Measurements from ENCODE around the gene PLCL2. TPM values are rescaled to one million over a fixed set of nuclear protein-coding genes. Genes with fewer than 3 reads are reported as not detected.
"Not testable (repeated sequence)": the region's sequence is repeated elsewhere in the genome, so short reads cannot be mapped to it uniquely, and the experiment has no call there.

PLCL2 gene
- total RNA-seq, 1 donor from 2014 or later: 12.4 TPM

DNA sequence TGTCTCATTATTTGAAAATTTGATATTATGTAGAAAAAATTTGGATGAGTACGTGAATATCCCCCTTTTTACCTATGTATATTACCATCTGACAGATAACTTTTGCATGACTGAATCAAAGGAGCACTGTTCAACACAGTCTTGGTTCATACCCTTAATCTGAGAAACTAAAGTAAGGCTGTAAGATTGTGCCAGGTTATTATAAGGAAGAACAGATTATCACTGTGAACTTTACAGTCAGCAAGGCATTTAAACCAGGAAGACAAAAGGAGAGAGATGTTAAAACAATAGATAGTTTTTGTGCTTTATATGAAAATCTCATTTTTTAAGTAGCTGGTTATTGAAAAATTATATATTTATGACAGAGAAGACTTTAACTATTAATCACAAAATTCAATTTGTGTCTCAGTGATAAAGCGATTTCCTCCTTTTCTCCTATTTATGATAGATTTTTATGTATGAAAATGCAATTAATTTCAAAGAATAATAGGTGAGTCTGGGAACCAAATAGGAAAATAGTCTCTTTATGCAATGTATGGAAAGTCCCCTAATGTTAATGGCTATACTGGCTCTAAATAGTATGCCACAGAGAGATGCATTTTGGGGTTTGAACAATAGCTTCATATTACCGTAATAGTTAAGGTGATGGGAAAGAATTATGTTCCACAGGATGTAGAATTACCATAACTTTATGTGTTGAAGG, 33.4 kb downstream of the PLCL2 start:
- DNase-seq: no peak

DNA sequence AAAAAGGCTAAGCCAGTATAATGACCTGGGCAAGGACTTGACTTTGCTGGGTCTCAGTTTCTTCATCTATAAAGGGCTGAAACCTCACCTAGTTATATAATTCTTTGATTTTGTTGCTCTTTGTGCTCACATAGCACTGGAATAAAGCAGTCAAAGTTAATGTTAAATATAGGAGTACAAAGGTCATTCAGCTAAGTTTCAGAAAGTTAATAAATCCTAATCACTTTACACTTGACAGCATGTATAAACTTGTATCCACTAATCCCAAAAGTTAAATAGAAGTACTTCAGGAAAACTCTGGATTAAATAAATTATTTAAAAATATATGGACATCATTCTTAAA, 33.9 kb downstream of the PLCL2 start:
- DNase-seq: no peak

DNA sequence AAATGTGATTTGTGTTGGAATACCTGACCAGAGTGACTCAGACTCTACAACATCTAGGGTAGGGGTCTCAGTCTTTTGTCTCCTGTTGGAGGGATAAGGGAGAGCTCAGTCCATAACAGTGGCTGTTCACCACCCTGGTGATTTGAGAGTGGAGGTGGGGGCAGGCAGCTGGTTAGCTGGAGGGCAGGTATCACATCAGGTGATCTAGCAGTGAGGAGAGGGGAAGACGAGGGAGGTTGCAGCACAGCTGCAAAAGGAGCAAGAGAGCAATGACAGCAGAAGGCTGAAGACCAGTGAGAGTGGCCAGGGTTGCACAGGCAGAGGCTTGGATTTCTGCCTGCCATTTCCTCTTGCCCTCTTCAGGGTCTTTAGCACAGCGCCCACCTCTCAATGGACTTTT, 38.4 kb downstream of the PLCL2 start:
- no peak for DNase-seq

DNA sequence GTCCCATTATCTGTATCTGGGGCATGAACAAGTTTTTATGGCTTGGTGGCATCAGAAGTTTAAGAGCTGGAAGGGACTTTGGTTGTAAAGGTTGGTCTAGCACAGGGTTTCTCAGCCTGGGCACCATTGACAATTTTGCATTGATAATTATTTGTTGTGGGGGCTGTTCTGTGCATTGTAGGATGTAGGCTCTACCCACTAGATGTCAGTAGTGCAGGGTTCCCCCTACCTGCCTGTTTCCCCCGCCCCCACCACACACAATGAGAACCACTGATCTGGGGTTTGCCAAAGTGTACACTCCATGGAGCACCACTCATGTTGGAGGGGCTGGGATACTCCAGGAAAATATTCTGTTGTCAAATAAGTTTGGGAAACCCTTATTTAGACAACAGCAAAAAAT, 42.7 kb downstream of the PLCL2 start:
- DNase-seq: no peak

DNA sequence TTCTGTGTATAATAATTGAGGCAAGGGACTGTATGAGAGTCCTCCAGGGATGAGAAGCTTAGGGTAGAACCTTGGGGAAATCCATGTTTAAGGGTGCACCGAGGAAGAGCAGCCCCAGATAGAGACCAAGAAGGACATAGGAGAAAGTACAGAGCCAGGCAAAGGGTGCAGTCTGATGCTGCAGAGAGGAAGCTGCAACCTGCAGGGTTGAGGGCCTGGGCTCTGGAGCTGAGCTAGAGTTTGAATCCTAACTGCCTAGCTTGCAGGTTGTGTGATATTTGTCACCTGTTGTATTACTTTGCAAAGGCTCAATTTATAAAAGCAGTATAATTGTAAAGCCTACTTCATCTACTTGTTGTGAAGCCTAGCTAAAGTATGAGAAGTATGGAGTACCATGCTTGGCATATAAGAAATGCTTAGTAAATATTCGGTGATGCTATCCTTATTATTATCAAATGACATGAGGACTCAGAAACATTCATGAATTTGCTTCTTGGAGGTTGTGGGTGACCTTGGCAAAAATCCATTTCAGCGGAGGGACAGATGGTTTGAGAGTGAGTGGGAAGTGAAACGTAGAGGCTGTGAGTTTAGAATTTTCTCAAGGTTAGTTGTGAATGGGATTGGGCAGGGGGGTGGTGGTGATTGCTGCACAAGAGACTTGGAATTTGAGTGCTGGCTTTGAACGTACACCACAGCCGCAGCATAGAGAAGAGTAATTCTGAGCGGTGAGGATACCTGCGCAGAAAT, 43.8 kb downstream of the PLCL2 start:
- no peak for DNase-seq

DNA sequence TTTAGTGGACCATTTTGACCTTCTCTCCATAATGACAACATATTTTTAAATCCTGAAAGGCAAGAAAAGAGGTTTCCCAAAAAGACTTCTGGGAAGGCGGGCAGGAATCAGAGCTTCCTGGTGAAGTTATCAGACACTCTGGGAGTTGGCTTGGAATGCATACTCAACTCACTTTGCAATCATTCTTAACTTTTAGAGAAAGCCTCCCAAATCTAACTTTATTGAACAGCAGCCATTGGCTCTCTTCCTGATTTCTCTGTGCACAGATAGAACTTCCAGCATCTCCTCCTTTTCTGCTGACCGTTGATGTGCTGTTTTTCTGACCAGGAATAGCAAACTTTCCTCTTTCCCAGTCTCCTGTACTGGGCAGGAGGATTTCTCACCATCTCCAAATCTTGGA, 44.6 kb downstream of the PLCL2 start:
- DNase-seq: no peak

DNA sequence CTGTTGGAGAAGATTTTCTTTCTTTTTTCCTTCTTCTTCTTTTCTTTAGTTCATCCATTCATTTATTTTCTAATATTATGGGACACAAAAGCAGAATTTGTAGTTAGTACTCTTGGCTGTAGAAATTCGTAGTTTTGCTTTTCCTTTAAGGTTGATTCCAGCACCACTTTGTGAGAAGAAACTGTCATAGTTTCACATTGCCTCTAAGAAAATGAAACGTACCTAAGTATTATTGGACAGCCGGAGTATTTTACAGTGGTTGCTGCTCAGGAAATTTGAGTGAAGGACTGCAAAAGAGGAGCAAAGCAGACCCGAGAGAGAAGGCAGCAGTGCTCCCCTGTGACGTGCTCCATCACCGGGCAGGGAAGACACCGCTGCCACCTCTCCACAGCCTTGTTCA, 48.1 kb downstream of the PLCL2 start:
- DNase-seq: no peak

DNA sequence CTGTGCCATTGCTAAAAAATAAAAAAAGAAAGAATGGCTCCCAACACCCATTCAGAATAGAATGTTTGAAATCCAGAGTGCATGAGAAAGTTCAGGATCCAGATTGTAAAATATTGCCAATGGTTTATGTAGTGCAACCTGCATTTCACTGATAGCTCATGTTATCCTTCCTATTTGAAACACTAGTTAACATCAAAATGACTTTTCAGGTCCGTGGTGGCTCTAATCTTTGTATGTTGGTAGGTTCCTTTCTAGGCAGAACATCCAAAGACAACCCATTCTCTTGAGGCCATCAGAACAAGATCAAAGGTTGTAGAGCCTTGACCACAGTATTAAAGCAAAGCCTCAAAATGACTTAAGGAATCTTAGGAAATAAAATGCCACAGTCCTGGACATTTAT, 51.0 kb downstream of the PLCL2 start:
- no peak for DNase-seq

DNA sequence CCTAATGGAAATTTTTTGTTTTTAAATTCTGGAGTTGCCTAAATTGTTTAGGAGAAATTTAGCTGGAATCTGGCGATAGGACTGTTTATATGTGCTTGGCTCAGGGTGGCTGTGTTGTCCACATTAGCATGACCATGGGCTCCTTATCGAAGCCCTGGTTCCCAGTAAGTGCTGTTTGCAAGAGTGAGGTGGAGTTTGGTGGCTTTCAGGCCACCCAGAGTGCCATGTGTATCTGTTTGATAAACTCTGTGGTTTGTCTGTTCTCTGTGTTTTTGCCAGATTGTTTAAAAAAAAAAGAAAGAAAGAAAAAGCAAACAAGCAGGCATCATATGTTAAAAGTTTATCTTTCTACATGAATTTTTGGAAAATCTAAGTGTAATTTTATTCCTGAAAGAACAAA, 51.5 kb downstream of the PLCL2 start:
- DNase-seq: no peak

DNA sequence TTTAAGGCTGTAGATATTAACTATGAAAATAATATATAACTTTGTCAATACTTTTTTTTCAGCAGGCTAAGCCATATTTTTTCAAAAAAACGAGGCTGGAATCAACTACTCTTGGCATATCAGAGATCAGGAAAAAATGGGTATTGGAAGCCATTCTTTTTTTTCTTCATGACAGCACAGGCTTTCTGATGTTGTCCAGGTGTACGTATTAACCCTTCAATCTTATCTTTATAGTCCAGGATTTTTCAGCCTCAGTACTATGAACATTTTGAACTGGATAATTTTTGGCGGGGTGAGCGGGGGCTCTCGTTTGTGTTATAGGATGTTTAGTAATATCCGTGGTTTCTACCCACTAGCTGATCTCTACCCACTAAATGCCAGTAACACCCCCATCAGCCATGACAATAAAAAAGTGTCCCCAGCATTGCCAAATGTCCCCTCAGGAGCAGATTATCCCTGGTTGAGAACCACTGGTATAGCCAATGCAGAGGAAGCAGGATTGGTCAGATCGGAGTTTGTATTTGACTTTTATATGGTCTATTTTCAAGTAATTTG, 52.0 kb downstream of the PLCL2 start:
- no peak for DNase-seq

DNA sequence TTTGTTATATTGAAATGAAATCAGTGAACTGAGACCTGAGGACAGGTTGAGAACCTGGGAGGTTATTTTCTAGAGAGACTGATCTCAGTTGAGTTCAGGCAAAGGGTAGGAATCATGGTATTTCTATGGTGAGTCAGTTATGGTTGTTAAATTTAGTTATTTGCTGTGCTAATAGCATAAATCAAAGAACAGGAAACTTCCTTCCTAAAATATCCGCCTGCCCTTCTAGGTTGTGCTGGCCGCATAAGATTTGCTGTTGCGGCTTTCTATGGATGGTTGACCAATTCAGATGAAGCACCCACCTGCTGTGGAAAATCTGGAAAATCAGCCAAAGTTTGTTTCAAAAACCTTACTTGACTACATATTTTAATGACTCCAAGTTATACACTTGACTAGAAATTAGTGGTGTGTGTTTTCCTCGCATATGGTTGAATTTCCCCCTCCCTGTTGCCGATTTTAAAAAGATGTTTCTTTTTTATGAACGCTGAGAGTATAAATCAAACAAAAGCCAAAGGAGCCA, 52.6 kb downstream of the PLCL2 start:
- DNase-seq: no peak

DNA sequence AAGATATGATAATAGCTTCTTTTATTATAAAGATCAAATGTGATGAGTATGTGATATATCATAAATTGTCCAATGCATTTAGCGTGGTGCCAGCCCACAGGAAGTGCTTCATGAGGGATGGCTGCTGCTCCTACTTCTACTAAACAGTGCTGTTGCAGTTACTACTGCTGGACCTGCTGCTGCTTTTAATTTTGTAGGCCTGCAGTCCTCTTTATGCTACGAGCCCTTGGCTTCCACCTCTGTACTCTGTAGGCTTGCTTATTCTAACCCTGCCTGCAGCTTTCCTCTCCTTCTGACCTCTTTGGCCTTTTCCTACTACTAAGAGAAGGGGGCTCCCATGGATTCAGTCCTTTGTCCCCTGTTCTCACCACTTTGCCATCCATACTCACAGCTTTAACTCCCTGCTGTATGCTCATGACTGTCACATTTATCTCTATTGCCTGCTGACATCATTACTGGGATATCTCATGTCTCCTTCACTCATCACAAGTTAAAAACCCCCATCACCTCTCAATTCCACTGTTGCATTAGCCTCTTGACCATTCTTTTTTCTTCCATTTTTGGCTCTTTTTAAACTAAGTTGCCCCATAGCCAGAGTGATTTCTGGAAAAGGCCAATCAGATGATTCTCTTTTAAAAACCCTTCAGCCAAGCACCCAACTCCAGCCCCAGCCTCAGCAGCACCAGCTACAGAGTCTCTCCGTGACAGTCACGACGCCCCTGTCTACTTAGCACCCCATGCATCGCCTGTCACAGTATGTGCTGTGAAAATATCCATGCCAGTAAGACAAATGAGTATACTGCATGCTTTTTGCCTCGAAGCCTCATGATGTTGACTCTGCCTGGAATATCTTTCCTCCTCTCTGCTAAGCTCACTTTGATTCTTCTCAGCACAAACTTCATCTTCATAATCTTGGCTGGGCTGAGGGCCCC, 56.3 kb downstream of the PLCL2 start:
- DNase-seq: no peak

DNA sequence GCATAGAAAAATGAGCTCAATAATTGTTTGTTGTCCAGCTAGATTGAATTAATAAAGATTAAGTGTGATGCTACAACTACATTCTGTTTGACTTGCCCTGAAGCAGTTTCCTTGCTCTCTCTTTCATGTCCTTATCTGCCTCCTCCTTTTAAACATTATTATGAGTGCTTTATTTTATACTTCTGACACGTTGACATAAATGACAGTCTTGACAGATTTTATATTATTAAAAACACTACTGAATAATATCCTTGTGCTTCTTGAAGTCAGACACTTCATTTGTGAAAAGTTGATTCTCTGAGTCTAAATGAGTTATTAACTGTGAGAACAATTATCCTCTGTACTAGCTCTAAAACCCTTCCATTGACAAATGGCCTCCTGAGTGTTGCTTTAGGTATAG, 58.2 kb downstream of the PLCL2 start:
- no peak for DNase-seq

DNA sequence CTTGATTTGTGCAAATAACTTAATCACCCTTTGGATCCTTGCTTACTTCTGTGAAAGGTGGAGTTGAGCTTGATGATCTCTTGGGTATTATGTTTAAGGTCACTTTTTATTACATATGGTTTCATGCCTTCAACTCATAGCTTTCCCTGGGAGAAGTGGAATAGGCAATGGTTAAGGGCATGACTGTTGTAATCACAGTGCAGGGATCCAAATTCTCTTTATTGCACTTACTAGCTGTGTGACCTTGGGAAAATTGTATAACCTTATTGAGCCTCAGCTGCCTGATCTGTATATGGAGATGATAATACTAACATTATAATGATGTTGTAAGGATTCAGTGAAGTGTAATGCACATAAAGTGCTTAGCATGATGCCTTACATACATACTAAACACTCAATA, 59.1 kb downstream of the PLCL2 start:
- no peak for DNase-seq

DNA sequence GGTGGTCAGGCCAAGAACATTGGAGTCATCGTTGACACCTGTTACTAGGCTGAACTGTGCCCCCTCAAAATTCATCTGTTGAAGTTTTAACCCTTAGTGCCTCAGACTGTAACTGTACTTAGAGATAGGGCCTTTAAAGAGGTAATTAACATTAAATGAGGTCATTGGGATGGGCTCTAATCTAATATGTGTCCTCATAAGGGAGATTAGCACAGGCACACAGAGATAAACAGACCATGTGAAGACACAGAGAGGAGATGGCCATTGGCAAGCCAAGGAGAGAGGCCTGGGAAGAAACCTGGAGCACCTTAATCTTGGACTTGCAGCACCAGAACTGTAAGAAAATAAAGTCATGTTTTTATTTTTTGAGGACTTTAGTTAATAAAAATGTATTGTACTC, 59.6 kb downstream of the PLCL2 start:
- no peak for DNase-seq

DNA sequence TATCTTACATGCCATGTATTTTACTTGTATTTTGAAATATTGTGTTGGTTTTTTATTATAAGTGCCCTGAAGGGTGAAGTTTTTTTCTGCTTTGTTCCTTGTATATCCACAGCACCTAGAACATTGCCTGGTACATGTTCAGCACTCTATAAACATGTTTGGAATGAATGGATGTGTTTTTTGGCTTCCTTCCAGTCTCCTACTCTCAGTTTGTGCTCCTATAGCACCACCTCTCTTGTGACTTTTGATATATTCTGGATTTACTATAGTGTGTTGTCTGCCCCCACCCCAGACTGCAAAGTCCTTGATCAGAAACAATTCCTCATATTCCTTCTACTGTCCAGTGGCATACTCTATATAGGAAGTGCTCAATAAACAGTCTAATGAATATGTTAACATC, 60.6 kb downstream of the PLCL2 start:
- peak; percentile 63 for DNase-seq

DNA sequence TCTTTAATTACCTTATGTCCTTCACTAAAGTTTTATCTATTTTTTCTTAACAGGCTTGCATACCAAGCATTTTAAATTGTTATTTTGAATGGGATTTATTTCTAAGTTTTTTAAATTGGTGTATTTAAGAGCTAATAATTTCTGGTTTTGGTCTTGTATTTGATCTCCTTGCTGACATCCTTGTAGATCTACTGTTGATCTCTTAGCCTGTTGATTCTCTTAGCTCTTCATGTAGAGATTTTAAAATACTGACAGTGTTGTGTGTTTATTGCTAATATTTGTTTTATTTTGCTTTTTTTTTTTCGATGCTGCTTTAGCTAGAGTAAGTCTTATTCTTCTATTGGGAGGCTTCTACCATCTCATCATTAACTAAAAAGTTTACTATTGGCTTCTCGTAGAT, 65.5 kb downstream of the PLCL2 start:
- DNase-seq: no peak

DNA sequence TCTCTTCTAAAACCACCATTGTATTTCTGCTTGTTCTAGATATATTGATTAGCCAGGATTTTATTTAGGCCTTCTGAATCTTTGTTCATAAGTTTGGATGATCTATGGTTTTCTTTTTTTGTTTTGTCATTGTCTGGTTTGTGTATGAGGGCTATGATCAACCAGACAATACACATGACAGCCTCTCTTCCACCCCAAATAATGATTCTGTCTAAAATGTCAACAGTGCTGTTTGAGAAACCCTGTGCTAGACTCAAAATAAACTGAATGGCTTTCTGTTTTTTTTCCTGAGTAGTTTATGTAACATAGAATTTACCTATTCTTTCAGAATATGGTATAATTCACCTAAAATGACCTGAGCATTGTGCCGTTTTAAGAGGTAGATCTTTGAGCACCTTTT, 66.1 kb downstream of the PLCL2 start:
- no peak for DNase-seq

DNA sequence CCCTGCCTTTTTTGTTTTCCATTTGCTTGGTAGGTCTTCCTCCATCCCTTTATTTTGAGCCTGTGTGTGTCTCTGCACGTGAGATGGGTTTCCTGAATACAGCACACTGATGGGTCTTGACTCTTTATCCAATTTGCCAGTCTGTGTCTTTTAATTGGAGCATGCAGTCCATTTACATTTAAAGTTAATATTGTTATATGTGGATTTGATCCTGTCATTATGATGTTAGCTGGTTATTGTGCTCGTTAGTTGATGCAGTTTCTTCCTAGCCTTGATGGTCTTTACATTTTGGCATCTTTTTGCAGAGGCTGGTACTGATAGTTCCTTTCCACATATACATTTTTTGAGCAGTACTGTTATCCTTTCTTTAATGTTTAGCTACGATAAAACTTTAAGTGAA, 73.1 kb downstream of the PLCL2 start:
- not testable (repeated sequence) for DNase-seq

DNA sequence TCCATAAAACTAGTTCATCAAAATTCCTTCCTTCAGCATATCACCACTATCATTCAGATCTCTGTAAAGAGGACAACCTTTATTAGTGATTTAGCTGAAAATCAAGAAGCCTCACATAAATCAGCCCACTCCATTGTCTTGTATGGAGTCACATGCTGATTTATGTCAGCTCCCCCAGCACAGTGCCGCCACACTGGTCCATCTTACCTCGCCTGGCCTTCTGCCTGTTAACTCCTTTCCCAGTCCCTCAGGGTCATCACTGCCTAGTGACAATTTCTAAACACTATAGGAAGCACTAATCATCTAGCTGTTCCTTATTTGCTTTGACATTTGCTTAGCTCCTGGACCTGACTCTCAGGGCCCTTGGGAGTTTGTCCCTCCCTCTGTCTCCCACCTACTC, 75.4 kb downstream of the PLCL2 start:
- no peak for DNase-seq

DNA sequence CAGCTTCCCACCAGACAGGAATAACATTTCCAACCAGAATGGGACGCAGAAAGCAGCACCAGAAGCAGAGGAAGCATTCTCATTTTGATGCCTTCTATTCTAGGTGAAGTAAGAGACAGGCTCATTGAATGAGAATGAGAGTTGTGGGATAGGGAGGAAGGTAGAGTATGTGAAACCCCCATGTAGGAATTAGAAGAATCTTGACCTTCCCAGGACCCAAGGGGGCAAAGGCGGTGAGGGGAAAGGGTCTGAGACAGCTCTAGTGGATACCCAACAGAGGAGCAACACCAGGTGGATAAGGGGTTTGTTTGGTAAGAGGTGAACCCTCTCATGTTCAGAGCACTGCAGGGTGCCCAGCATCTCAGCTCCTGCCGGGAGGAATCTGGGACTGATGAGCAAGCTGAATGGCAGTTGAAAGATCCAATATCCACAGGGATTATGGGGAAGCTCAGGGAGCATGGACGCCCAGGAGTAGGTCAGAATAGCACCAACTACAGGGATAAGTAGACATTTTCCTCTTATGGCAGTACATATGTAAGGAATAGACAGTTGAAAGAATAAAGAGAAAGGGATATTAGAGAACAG, 77.0 kb downstream of the PLCL2 start:
- no peak for DNase-seq

DNA sequence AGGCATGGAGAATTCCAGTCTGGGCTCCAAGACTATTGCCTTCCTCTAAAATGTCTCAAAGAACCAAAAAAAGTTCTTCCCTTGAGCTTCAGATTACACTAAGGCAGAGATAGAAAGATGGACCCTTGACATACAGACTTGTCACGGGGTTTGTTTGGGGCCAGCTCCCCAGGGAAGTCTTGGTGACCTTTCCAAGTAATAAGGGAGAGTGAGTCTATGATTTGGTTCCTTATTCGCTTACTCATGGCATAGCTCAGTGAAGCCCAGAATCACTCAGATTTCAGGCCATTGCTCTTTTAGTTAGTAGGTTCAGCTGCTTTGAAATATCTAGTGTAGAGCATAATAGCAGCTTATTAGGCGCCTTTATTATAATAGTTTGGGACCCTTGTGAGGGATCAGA, 90.3 kb downstream of the PLCL2 start:
- DNase-seq: no peak

All from dermis blood vessel endothelial cell (primary cell).